K562 (cell line): ENCODE measurements around the gene INPP4B. TPM values are rescaled to one million over a fixed set of nuclear protein-coding genes. Genes with fewer than 3 reads are reported as not detected.

Source experiments
- ATAC-seq: fragments of 200-7000 bp; cut with Tn5 transposase; 3 replicates; pipeline ENCODE4 v1.9.1; 2020; ENCODE audit warnings: moderate library complexity
- BruUV-seq: library from RNA; stranded (reverse); fragments of 400-500 nt; replicated peaks from 2 replicates; lab custom pipeline; 2021; lab: Mats Ljungman, UMichigan
- CTCF ChIA-PET: fragments of 300-600 bp; formaldehyde crosslinking; extraction: SDS; loops from one replicate; lab custom pipeline; 2021; ENCODE audit warnings: low intra/inter-chr PET ratio; lab: Yijun Ruan, JAX
- POLR2A ChIA-PET: fragments of 300-600, 350-650 bp; sonication (Branson Sonifier 250); formaldehyde crosslinking; extraction: SDS; loops from one replicate; lab custom pipeline; 2021; ENCODE audit warnings: antibody characterized with exemption, inconsistent platforms; lab: Yijun Ruan, JAX
- DNase-seq, 4 experiments: peaks; one replicate each; pipeline versions ENCODE4 v3.0.0 to v3.0.0-alpha.2; 2011 to 2018; ENCODE audit warnings: low spot score in 3 of 4, mixed read lengths in 3 of 4; ENCODE audit errors: extremely low read depth in 1 of 4
- FAIRE-seq: peaks from 2 replicates; lab custom pipeline; 2011; peaks lifted over from hg19 to GRCh38; lab: Jason Lieb, UNC
- H2AFZ ChIP-seq: 2 replicates; pipeline ENCODE4 v1.6.0; 2011; ENCODE audit warnings: low read depth, low read length, control low read depth, inconsistent platforms
- H3K27ac ChIP-seq: fragments of 200-600 bp; 3 replicates; pipeline ENCODE4 v1.8.0; 2011; ENCODE audit warnings: low read depth, mild to moderate bottlenecking, control low read depth, inconsistent platforms, low read length, moderate library complexity, mixed read lengths; ENCODE audit errors: extremely low read depth
- H3K27me3 ChIP-seq, 2 experiments: fragments of 300-600 bp in 1 of 2; 2 replicates in 1 of 2; 3 replicates in 1 of 2; pipeline versions ENCODE4 v1.6.0 to v1.8.0; 2011; ENCODE audit warnings: inconsistent platforms in 2 of 2, low read length in 2 of 2, mild to moderate bottlenecking in 1 of 2, mixed read lengths in 1 of 2, moderate library complexity in 1 of 2; ENCODE audit not compliant: control insufficient read depth in 2 of 2, insufficient read depth in 2 of 2
- H3K36me3 ChIP-seq: fragments of 300-600 bp; 3 replicates; pipeline ENCODE4 v1.8.0; 2011; ENCODE audit warnings: mild to moderate bottlenecking, low read length, inconsistent platforms; ENCODE audit not compliant: control insufficient read depth, insufficient read depth
- H3K4me1 ChIP-seq, 2 experiments: fragments of 200-600 bp in 1 of 2; replicated peaks in 1 of 2; 2 replicates in 1 of 2; 3 replicates in 1 of 2; pipeline versions ENCODE4 v1.5.1 to v1.8.0; 2011; ENCODE audit warnings: inconsistent platforms in 2 of 2, low read length in 2 of 2, mild to moderate bottlenecking in 1 of 2, mixed read lengths in 1 of 2, moderate library complexity in 1 of 2; ENCODE audit not compliant: control insufficient read depth in 2 of 2, insufficient read depth in 2 of 2
- H3K4me2 ChIP-seq: 2 replicates; pipeline ENCODE4 v1.6.1; 2011; ENCODE audit warnings: low read length, control low read depth, inconsistent platforms, mixed read lengths; ENCODE audit not compliant: insufficient read depth
- H3K4me3 ChIP-seq: fragments of 200-600 bp; sonication (generic), shearing (Covaris generic); 2 replicates; pipeline ENCODE4 v1.5.1; 2016; ENCODE audit warnings: control low read depth, inconsistent platforms
- H3K79me2 ChIP-seq: fragments of 200-600 bp; 3 replicates; pipeline ENCODE4 v1.8.0; 2011; ENCODE audit warnings: low read length, inconsistent platforms; ENCODE audit not compliant: control insufficient read depth, insufficient read depth
- H3K9ac ChIP-seq, 2 experiments: 2 replicates each; pipeline versions ENCODE4 v1.6.0 to v1.6.1; 2011; ENCODE audit warnings: low read depth in 2 of 2, low read length in 2 of 2, control low read depth in 1 of 2, inconsistent platforms in 1 of 2, mild to moderate bottlenecking in 1 of 2, mixed read lengths in 1 of 2; ENCODE audit not compliant: insufficient read depth in 1 of 2
- H3K9me1 ChIP-seq: one replicate; pipeline ENCODE4 v1.6.0; 2011; ENCODE audit warnings: inconsistent platforms, mild to moderate bottlenecking, low read length, moderate library complexity; ENCODE audit not compliant: control insufficient read depth, insufficient read depth
- H3K9me3 ChIP-seq: replicated peaks from 2 replicates; pipeline ENCODE4 v1.5.1; 2011; ENCODE audit warnings: low read depth, low read length, inconsistent platforms; ENCODE audit not compliant: control insufficient read depth, insufficient read depth
- H4K20me1 ChIP-seq: replicated peaks from 2 replicates; pipeline ENCODE4 v1.6.1; 2011; ENCODE audit warnings: low read length, inconsistent platforms, mixed read lengths; ENCODE audit not compliant: control insufficient read depth, insufficient read depth
- FIP1L1 ChIP-seq: fragments of 200-400 bp; formaldehyde crosslinking; IDR thresholded peaks from 2 replicates; pipeline ENCODE4 v1.6.1; 2018; ENCODE audit warnings: mild to moderate bottlenecking, low read depth, low read length; ENCODE audit not compliant: poor library complexity, severe bottlenecking
- HSF4 ChIP-seq: fragments of 250-450 bp; sonication (Bioruptor Pico); IDR thresholded peaks from 2 replicates; pipeline ENCODE4 v2.1.2; 2022; ENCODE audit warnings: mild to moderate bottlenecking, moderate library complexity, borderline replicate concordance
- MEF2D ChIP-seq: conservative IDR thresholded peaks from 2 replicates; pipeline ENCODE4 v1.6.1; 2016; ENCODE audit warnings: low read depth, missing genetic modification characterization, missing compliant biosample characterization
- ZSCAN29 ChIP-seq: fragments of 450-650 bp; IDR thresholded peaks from 2 replicates; pipeline ENCODE4 v1.6.1; 2017
- WGBS: fragments of 100-300 bp; shearing (Covaris generic); methylation state at CpG from one replicate; pipeline ENCODE4 v1.1.6; 2016; ENCODE audit warnings: low coverage, mixed read lengths; ENCODE audit not compliant: insufficient coverage; ENCODE audit errors: missing lambda C conversion rate; 5-methylcytosine and 5-hydroxymethylcytosine counted together
- in situ Hi-C: fragments of 300-500 bp; cut with MboI; formaldehyde crosslinking; loops from 4 replicates; pipeline ENCODE4 v1.15.0; 2018; ENCODE audit warnings: inconsistent platforms, mixed read lengths
- intact Hi-C: fragments of 100-400 bp; cut with micrococcal nuclease; formaldehyde crosslinking; loops from 2 replicates; pipeline ENCODE4 v1.14.2; 2022
- polyA plus RNA-seq, 8 experiments: library from polyadenylated mRNA; depleted of rRNA in 4 of 8; stranded (reverse) in 5 of 8; unstranded in 3 of 8; fragments of >200 nt; fragmentation: Nextera tagmentation in 2 of 8; fragmentation: Illumina TruSeq in 1 of 8; extraction: Ambion mirVana in 2 of 8; extraction: Trizol in 1 of 8; gene quantifications; 2 replicates each; pipeline versions ENCODE4 v1.2.1 to v1.2.3, GENCODE V29; 2011 to 2014; ENCODE audit warnings: inconsistent platforms in 1 of 8, missing spikeins in 1 of 8
- total RNA-seq, 7 experiments: library from RNA; depleted of rRNA in 6 of 7; stranded (reverse); fragments of >200 nt in 6 of 7; fragmentation: Illumina TruSeq in 2 of 7; extraction: Trizol in 2 of 7; gene quantifications; 2 replicates each; pipeline versions ENCODE4 v1.2.1 to v1.2.3, GENCODE V29; 2011 to 2021; ENCODE audit warnings: low replicate concordance in 1 of 7
- TF ChIP-seq, protein P1 (sequence below): fragments of 250-450 bp; sonication (Bioruptor Pico); IDR thresholded peaks from 2 replicates; pipeline ENCODE4 v1.4.0; 2020; ENCODE audit warnings: borderline replicate concordance

The INPP4B gene
- total and polyA plus RNA-seq, 9 of the 15 experiments (the other 6 are each of a cell fraction or from before 2014, with no cell fraction given), result 0.04 to 0.11 TPM; not detected in 7

- TF ChIP-seq, protein P1, sequence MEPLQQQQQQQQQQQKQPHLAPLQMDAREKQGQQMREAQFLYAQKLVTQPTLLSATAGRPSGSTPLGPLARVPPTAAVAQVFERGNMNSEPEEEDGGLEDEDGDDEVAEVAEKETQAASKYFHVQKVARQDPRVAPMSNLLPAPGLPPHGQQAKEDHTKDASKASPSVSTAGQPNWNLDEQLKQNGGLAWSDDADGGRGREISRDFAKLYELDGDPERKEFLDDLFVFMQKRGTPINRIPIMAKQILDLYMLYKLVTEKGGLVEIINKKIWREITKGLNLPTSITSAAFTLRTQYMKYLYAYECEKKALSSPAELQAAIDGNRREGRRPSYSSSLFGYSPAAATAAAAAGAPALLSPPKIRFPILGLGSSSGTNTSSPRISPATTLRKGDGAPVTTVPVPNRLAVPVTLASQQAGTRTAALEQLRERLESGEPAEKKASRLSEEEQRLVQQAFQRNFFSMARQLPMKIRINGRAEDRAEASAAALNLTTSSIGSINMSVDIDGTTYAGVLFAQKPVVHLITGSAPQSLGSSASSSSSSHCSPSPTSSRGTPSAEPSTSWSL, result no peak
- TF ChIP-seq HSF4 (no peak), MEF2D (no peak)
Measured at GRCh38 chr4:142098380-142098779, 747.7 kb downstream of the INPP4B start (continued).

DNA sequence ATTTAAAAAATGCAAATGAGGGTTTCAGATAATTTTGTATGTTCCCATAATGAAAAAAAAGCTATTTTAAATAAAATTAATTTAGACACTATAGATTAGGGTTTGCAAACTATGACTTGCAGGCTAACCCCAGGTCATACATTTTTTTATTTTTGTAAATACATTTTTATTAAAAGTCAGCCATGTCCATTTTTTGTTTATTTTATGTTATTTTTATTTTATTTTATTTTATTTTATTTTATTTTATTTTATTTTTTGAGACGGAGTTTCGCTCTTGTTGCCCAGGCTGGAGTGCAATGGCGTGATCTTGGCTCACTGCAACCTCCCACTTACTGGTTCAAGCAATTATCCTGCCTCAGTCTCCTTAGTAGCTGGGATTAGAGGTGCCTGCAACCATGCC, 749.1 kb downstream of the INPP4B start:
- 0% methylated on average over 2 of the region's 3 CpGs for WGBS
- no peak for TF ChIP-seq ZSCAN29
- TF ChIP-seq FIP1L1, result no peak
- intact Hi-C loops, result no loop called here
- CTCF ChIA-PET, result no interaction called here
- Histone ChIP-seq H2AFZ (no peak overlapping the region), H3K9me1 (no peaks in the 10 kb centered on the region), H3K9me3 (no peaks in the 10 kb centered on the region), H3K4me1 (no peaks in the 10 kb centered on the region), H3K27me3 (no peaks in the 10 kb centered on the region), H3K27ac (no peak overlapping the region), H3K79me2 (no peaks in the 10 kb centered on the region), H4K20me1 (no peaks in the 10 kb centered on the region), H3K9ac (no peak overlapping the region), H3K4me2 (no peak overlapping the region), H3K36me3 (no peaks in the 10 kb centered on the region), H3K4me3 (no peak overlapping the region)
- ATAC-seq (no peak), DNase-seq (no peak), FAIRE-seq (no peak)
- BruUV-seq, result no TSS peak
- in situ Hi-C loops, result no loop called here
- POLR2A ChIA-PET, result no interaction called here
